GM18508 (cell line): ENCODE data around the gene KRT77.
"Not testable (repeated sequence)": the region's sequence is repeated elsewhere in the genome, so short reads cannot be mapped to it uniquely, and the experiment has no call there.

Experiments
- ATAC-seq: cut with Tn5 transposase; IDR thresholded peaks from one replicate; pipeline ENCODE4 v1.9.1; 2021; ENCODE audit warnings: moderate number of reproducible peaks; ENCODE audit not compliant: insufficient read depth, unreplicated experiment

KRT77 gene

DNA sequence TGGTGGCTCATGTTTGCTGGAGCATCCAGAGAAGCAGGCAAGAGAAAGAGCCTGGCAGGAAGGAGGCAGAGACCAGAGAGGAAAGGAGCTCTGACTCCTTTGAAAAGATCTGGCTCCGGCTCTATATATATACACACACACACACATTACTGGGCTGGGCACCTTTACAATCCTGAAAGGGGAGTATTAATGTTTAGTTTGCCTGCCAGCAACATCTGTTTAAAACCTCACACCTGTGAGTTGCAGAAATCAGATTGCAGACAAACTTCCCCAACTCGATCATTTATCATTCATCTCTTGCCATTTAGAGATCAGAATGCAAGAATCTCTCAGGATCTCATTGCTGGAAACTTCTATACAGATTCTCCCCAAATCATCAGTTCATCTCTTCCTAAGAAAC lies at the start of gene KRT77:
Gene KRT77 (minus strand): TSS at position 101 of the 400 bp plus-strand sequence. CDS start 90 bp downstream, at position 11.
- no peak for ATAC-seq

DNA sequence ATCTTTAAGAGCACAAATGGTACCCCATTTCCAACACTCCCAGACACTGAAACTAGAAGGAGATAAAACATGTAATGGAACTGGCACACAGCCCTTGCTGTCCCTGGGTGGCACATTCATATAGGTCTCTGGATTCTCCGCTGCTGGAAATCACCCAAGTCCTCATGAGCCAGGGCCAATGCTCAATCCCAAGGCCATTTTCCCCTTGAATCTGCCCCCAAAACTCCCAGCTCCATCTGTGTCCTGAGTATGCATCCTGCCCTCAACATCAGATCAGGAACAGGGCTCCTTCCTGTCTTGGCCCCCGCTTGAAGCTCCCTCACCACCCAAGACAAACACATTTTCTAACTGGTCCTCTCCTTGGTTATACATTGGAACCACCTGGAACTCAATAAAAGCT lies 49.2 kb upstream of the KRT77 start:
- ATAC-seq = no peak

DNA sequence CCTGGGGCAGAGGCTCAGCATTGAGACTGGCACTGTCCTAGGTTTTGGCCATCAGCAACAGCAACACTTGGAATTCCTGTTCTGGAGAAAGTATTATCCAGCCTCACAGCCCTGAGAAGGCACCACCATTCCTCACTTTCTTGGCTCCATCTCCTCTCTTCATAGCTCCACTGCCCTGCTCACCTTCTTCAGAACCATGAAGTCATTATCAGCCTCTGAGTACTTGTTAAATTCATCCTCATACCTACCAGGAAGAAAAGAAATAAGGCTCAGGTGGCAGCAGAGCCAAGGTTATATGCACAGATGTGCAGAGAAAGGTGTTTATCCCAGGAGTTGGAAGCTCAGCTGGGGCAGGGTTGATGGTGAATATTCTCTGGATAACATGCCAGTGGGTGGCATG lies 48.5 kb upstream of the KRT77 start:
- ATAC-seq = no peak

DNA sequence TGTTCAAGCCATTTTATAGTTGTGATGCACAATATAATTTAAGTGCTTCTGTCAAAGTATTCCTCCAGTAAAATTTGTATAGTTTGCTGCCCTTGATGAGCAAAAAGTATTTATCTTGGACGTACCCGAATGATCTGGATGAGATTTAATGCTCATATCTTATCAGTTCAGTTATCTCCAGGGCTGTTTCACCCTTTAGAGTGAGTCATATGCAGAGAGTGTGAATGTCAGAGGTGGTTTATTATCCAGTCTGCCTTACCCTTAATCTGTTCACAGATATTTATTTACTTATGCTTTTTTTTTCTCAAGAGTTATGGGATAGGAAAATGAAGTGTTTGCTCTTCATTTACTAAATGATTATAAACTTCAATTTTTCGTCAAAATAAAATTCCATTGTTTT lies 47.2 kb upstream of the KRT77 start:
- not testable (repeated sequence) for ATAC-seq

DNA sequence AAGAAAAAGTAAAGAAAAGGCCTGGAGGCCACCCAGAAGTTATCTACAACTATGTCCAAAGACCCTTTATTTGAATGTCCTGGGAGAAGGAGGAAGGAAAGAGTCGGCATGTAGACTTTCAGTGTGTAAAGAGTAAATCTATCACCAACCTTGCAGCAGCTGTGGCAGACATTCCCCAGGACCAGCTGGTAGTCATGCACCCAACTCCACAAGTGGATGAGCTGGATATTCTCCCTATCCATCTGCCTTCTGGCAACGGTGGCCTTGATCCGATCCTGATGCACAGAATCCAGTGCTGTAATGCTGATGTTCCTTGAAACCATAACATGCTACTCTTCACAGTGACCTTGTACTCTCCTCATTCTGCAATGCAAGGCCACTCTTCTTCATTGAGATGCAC lies 46.5 kb upstream of the KRT77 start:
- ATAC-seq = no peak

DNA sequence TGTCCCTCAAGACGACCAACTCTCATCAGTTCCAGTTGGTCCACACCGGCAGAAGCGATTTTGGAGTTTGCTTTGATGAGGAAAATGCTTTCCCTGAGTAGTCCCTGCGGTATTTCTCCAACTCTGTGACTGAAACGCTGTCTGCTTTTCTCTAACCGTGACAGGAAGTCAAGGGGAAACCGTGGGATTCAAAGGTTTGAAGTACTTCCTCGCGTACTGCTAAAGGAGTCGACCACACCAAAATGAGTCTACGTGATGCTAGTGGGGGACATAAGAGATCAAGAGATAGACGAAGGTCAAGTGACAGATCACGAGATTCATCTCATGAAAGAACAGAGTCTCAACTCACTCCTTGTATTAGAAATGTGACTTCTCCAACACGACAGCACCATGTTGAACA lies 45.3 kb upstream of the KRT77 start:
- no peak for ATAC-seq

DNA sequence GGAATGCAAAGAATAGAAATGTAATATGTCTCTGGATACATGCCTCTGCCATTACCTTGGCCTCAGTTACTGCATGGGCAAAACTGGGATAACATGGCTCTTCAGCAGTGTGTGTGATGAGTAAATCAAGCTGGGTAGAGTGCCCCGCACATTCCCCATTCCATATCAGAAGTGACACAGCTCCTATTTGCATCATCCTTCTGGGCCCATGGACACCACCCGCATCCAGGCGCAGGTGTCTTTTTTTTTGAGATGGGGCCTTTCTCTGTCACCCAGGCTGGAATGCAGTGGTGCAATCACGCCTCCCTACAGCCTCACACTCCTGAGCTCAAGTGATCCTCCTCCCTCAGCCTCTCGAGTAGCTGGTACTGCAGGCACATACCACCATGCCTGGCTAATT lies 42.2 kb upstream of the KRT77 start:
- no peak for ATAC-seq

DNA sequence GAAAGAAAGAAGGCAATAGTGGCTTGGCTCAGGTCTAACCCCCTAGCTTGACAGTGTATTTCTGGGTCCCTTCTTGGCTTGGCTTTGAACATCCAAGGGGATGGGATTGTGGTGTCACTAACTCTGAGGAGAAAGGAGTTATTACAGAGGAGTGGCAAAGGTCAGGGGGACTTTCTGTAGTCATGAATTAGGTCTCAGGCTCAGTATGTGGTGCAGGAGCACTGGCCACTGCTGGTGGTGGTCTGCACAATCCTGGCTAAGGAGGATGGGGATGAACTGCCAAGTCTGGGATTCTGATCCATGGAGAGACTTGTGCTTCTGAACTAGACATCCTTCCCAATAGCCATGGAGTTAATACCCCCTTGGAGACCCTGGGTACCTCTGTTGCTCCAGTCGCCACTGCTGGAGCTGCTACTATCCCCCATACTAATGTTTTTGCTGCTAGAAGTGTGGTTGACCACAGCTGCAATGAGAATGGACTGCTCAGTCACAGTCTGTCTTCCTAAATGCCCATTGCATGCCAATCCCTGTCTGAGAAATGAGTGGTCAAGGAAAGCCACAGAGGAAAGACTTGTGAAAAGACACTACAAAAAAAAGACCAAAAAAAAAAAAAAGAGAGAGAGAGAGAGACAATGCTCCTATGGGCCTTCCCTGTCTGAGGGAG lies 41.3 kb upstream of the KRT77 start:
- no peak for ATAC-seq

DNA sequence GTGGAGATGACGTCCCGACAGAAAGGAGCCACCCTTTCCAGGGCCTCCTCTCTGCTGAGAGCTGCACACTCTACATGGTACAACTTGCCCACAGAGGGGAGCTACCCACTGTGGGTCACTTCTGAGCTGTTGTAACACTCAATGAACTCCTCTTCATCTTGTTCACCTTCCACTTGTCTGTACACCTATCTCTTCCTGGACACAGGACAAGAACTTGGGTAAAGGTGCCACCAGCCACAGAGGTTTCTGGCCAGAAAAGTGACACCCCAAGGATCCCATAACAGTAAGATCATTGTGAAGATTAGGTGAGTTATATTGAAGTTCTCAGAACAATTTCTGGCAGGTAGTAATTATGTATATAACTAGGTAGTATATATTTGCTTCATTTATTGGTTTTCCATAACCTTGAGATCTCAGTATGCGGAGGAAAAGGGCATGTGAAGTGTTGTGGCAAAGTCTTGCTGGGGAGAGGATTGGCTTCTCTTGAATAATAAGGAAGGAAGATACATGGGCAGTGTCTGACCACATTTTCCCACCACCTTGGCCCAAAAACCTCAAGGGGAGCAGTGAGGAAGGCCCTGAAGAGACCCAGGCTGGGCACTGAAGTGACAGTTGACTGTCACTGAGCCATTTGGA lies 39.6 kb upstream of the KRT77 start:
- ATAC-seq = no peak

DNA sequence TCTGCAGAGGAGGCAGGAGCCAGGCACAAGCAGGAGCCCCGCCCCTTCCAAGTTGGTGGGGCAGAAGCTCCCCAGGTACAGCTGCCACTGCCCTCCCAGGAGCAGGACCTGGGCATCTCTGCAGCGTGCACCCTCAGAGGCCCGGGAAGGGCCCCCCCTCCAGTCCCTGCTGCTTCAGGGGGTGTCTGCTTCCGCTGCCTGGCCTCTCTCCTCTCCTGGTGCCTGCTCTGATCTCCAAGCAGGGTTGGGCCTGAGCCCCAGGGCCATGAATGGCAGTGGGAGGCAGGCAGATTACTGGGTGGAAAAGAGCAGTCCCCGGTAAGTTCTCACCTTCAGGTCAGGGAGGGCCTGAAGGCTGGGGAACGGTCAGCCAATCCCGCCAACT lies 38.9 kb upstream of the KRT77 start:
- no peak for ATAC-seq

DNA sequence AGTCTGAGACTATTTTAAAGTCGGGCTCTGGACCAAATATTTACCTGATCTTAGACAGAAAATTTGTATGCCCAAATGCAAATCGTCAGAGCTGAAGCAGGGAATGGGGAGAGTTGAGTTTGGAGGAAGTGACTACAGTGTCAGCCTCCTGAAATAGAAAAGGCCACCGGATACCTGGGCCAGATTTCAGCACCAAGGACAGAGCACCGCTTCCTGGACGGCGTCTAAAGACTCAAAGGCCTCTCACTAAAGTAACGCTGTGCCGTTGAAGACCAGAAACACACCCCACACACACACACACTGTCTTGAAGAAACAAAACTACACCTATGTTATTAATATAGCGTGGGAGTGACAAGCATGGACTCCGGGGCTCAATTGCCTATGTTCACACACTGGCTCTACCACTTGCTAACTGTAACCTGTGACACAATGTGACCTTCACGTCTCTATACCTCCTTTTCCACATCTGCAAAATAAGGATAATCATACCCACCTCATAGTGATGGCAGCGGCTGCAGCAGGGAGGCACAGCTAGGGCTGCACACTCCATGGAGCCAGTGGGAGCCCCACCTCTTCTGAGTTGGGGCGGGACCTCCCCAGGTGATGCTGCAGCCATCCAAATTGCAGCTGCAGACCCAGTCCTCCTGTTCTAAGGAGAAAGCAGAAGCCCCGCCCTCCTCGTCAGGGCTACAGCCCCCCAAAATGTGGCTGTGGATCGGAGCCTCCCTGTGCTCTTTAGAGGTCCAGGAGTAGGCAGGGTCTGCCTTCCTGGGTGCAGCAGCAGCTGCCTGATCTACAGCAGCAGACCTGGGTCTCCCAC lies 38.3 kb upstream of the KRT77 start:
- ATAC-seq = no peak

DNA sequence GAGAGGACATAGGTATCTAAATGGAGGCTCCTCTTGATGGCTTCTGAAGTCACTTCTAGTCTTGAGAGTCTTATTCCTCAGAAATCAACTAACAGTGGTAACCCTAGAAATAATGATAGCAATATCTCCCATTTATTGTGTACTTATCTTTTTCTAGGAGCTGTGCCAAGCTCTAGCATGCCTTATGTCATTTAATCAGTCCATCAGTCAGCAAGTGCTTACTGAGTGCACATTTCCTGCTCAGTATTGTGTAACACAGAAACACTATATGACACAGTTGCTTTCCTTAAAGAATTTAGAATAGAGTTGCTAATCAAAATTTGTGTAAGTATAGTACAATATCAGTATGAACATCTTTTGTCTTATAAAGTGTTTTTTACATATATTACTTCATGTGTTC lies 37.3 kb upstream of the KRT77 start:
- no peak for ATAC-seq

DNA sequence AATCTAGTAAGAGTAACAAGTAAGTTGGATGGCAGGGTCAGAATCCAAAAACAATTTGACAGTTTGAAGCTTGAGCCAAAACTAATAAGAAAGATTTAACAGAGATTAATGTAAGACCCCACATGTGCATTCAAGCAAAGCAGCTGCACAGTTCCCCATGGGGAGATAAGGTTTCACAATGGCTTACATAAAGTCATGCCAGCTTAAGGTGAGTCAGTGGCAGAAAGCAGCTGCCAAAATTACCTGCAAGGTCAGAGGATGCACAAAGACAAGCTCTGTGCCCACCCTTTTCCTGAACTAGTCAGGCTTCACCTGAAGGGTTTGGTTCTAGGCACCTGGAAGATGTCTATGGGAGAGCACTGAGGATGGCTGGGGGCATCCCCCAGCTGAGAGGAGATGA lies 36.6 kb upstream of the KRT77 start:
- no peak for ATAC-seq

DNA sequence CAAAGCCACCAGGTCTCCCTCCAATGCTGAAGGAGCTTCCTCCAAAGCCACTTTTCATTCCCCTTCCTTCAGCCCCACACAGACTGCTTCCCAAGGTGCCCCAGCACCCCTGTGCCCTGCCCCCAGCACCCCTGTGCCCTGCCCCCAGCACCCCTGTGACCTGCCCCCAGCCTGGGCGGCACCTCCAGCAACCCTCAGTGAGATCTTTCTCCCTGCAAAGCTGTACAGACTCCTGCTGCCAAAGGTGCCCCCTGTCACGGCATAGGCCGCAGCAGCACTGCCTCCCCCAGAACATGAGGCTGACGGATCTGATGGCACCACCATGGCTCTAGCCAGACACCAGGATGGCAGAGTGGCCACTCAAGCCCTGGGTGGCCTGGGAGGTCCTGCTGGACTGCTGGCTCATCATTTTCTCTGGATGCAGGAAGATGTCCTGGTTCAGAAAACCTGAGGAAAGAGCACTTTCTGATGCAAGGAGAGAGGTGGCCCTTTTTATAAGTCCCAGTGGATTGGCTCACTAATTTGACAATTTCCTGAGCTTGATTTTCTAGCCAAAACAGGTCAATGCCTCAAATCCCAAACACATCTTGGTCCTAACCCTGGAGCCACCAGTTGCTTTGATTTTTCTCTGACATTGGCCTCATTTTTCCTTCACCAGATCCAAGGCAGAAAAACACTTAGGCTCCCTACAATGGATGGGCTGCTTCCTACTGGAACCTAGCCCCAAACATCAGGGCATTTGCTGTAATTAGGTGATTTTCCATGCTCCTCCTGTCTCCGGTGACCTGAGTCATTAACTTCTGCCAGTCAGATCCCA lies 32.7 kb upstream of the KRT77 start:
- ATAC-seq = no peak

DNA sequence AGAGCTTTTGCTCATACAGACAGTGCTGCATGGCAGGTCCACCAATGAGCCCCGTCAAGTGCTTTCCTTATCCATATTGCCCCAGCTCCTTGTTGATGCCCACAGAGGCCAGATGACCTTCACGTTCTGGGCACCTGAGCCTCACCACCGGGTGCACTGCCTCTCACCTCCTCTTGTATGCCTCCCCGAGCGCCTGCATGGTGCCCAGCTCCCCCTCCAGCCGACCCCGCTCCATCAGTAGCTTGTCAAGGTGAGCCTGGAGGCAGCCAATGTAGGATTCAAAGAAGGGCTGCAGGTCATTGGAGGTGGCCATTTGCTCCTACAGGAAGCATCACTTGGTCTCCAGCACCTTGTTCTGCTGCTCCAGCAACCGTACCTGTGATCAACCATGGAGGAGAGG lies 31.8 kb upstream of the KRT77 start:
- ATAC-seq = no peak

DNA sequence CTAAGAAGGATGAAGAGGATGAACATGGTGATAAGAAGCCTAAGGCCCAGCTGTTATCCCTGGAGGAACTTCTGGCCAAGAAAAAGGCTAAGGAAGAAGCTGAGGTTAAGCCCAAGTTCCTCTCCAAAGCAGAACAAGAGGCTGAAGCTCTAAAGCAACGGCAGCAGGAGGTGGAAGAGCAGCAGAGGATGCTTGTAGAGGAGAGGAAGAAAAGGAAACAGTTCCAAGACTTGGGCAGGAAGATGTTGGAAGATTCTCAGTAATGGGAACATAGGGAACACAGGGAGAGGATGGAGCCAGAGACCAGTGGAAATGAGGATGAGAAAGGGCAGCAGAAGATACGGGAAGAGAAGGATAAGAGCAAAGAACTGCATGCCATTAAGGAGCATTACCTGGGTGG lies 27.5 kb upstream of the KRT77 start:
- no peak for ATAC-seq

DNA sequence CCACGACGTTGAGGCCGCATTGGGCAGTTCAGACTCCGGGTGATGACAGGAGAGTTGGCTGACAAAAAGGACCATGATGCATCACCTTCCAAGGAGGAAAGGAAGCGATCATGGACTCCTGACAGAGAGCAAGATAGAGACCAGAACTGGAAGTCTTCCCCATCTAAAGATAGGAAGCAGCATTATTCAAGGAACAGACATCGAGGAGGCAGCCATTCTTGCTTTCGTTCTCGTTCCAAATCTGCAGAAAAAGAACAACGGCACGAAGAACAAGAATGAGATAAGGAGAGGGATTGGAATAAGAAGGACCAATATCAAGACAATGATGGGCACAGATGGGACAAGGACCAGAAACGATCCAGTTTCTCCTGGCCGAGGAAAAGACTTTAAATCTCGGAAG lies 27.1 kb upstream of the KRT77 start:
- no peak for ATAC-seq

DNA sequence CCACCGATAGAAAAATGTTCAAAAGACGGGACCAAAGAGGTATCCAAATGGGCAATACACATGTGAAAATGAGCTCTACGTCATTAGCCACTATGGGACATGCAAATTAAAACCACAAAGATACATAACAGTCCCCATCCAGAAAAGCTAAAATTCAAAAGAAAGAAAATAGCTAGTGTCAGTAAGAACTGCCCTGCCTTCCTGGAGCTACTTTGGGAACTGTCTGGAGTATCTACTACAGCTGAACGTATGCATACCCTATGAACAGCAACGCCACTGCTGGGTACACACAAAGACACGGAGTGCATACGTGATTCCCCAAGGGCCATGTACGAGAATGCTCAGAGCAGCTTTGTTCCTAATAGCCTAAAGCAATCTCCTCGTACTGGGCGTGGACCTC lies 25.8 kb upstream of the KRT77 start:
- ATAC-seq = no peak

DNA sequence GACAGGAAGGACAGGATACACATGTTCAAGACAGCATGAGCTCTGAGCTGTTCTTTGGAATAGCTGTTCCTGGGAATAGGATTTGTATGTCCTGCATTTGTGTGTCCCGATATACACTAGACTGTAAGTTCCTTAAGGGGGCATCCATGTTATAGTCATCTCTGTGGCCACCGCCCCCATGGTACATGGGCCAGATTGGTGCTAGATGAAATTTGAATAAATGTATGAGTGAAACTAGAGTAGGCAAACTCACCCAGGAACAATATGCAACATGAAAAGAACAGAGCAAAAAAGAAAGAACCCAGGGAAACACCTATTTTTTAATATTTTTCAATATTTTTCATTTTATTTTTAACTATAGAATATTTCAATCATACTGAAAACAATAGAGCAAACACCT lies 25.1 kb upstream of the KRT77 start:
- no peak for ATAC-seq

DNA sequence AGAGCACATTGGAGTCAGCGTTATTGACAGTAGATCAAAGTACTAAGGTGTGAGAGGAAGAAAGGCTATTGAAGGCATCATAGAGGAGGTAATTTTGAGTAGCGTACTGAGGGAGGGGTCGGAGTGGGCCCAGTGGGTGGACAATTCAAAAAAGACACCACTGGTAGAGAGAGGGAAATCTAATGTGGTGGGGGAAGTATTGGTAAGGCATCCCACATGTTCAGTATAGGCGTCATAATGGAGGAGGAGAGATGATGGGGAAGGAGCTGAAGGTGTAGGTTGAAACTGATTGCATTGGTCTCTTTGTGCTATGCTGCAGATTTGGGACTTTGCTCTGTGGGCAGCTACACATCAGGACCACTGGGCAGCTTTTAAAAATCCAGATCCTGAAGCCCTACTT lies 23.7 kb upstream of the KRT77 start:
- no peak for ATAC-seq

DNA sequence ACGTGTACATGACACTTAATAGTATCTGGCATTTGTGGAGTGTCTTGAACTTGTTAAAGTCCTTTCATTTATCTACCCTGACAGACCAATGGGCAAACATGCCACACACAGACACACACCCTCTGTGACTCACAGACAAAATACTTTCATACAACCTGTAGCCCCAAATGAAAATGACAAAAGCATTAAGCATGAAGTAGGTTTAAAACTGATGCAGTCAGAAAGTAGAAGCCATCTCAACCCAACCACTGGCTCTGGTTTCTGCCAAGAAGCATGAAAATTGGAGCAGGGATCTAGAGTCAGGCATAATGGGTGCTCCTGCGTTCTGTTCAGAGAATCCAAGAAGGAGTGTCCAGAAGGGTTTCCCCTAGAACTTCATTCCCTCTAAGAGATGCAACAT lies 23.1 kb upstream of the KRT77 start:
- no peak for ATAC-seq
